CD4-positive, alpha-beta T cell treated with Interleukin-1 beta for 1 hour (primary cell): ENCODE data around the gene STARD9.
A peak's percentile ranks its signal among the peaks of the same experiment; 100 is the strongest.
"Not testable (repeated sequence)": the region's sequence is repeated elsewhere in the genome, so short reads cannot be mapped to it uniquely, and the experiment has no call there.

ENCODE experiments used
- DNase-seq, 2 donors: peaks; one replicate each; pipeline ENCODE4 v3.0.0-alpha.2; 2020 to 2022

Gene STARD9

DNA sequence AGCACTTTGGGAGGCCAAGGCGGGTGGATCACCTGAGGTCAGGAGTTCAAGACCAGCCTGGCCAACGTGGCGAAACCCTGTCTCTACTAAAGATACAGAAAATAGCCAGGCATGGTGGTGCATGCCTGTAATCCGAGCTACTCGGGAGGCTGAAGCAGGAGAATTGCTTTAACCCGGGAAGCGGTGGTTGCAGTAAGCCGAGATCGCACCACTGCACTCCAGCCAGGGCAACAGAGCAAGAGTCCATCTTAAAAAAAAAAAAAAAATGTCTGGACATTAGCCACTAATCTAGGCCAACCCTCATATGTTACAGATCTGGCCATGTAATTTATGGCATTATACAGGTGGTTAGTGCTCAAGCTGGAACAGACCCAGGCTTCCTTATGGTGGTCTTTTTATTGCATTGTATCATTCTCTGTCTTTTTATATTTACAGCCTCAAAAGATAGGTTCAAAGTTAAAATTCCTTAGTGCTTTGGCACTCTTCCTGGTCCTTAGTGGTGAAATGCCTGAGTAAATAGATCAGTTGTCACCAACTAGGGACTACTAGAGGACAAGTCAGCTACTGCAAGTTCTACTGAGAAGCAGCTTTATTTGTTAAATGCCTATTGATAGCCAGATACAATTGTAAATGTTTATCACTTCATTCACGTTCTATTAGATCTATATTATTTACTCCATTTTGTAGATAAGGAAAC, 16.0 kb downstream of the STARD9 start:
- DNase-seq, result no peak

DNA sequence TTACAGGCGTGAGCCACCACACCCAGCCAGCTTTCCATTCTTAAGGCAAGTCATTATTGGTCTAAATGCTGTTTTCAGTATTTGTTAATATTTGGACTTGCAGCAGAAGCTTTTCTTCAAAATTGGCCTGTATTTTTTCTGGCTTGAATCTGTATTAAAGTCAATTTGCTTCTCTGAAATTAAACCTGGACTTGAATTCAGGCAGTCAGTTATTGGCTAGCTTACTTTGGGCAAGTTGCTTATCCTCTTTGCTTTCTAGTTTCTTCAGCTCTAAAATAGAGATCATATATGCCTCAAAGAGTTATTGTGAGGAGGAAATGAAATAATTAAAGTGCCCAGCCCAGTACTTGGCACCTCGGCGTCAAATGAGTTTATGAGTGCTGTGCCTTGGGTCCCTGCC, 17.3 kb downstream of the STARD9 start:
- DNase-seq, result no peak

DNA sequence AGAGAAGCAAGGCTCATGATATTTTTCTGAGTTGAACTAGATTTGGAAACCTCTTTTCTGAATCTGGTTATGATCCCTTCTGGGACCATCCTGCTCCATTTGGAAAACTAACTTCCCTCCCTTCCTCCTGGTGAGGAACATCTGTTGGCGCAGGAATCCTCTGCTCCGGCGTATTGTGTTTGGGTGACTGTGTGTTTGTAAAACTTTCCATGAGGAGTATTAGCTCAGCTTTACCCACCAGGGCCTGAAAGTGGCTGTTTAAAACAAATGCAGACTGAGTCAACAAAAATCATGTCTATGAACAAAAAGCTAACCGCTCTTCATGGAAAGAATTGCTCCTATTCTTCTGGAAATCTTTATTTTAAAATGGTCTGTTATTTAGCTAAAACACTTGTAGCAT, 17.7 kb downstream of the STARD9 start:
- DNase-seq, result no peak

DNA sequence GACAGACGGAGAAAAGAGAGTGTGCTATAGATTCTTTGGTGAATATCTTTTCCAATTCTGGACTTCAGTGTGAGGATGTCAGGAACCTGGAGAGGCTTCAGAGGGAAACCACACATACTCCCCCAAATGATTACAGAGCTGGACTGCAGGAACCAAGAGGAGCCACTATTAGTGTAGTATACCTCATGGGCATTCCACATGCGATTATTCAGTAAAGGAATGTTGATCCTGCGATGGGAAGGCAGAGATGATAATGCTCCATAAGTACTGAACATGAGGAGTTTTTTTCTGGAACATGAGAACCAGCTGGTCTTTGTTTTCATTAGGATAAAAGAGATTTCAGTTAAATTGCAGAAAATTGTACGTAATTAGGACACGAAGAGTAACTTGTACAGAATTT, 18.7 kb downstream of the STARD9 start:
- no peak for DNase-seq

DNA sequence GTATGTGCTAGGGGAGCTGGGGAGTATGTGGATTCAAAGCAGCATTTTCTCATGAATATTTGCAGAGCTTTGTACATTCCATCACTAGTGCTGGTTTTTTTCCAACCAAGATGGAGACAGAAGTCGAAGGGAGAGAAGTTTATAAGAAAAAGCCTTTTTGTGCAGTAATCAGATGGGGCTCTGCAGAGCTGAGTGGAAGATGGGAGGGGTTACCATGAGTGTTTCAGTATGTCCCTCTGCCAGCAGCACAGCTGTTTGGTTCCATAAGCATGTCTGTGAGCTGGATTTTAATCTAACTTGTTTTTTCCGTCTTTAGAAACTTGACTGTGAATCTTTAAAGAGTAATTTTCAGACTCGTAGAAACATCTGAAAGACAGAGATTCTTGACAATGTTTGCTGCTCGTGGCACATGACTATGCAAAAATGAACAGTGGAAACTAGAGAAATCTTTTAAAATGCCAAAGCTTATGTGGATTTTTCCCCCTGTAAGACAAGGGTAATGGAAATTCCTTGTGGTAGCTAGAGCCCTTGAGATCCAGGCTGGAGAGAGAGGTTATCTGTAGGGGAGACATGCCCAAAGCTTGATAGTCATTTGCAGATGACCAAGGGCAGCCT, 20.3 kb downstream of the STARD9 start:
- DNase-seq, result no peak

DNA sequence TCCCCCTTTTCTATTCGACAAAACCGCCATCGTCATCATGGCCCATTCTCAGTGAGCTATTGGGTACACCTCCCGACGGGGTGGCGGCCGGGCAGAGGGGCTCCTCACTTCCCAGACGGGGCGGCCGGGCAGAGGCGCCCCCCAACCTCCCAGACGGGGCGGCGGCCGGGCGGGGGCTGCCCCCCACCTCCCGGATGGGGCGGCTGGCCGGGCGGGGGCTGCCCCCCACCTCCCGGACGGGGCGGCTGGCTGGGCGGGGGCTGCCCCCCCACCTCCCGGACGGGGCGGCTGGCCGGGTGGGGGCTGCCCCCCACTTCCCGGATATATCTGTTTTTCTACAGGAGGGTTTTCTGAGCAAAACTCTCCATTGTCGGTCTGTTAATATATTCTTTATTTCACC, 25.9 kb downstream of the STARD9 start:
- not testable (repeated sequence) for DNase-seq

DNA sequence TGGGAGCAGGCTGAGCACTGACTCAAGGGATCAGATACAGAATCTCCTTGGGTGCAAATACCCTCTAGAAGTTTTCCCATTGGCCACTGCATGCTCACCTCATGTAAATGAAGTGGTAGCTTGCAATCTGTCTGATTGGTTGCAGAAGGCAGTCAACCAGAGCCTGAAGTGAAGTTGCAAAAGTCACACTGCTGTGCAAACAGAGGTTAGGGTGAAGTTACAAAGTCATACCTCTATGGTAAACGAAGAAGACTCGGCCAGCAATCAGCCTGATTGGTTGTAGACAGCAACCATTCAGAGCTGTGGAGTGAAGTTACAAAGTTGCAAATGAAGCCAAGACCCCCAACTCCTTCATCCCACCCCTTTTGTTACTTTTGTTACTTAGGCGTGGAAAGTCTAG, 27.1 kb downstream of the STARD9 start:
- no peak for DNase-seq

DNA sequence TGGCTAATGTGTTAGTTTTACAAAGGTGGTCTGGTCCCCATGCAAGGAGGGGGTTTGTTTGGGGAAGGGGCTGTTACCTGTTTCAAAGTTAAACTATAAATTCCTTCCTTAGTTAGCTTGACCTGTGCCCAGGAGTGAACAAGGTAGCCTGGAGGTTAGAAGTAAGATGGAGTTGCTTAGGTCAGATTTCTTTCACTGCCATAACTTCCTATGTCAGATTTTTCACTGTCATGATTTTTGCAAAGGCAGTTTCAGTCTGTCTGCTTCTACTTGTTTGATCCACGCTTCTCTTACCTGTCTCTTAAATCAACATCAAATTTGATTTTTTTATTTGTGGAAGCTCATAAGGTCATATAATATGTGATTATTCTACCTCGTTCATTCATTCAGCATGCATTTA, 28.6 kb downstream of the STARD9 start:
- DNase-seq, result no peak

DNA sequence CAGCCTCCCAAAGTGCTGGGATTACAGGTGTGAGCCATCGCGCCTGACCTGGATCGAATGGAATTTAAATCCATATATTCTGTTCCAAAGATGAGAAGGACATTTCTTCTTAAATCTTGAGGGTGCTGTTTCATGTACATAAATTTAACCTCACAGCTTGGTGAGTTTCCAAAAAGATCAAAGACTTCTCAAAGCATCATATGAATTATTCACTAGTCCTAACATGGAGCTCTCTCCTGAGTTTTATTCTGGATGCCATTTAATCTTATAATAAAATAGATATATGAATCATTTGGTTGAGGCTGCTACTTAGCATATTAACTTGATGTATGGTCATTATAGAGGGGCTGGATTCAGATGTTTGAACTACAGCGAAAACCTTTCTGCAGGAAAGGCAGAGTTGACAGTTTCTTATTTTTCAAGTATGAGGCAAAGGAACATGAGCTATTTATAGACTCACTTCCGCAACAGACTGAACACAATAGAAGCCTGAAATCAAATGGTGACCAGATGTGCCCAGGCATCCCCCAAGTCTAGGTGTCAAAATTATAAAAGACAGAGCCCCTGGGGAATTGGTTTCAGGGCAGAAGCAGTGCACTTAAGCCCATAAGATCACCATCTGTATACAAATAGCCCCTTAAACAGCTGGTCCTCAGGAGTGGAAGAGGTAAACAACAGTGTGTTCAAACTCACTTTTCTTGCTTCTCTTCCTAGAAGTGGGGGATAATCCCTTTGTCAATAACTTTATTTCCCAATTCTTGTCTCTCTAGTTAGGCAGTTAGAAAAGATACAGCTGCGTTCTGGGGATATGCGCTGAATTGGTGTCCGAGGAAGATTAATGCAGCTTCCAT, 29.7 kb downstream of the STARD9 start:
- no peak for DNase-seq

DNA sequence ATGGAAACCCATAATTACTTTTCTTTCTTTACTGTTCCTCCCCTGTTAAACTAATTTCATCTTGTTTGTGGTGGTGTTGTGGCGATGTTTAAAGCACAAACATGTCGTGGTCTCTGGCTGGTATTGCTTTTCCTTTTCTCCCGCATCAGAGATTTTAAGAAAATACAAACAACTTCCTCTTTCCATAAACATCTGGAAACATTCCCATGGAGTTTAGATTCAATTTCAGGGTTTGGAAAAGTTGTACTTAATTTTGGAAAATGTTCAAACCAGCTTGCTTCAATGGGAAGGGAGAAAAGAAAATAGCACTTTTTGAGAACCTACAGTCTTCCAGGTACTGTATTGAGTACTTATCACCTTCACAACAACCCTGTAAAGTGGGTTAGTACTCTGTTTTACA, 30.4 kb downstream of the STARD9 start:
- no peak for DNase-seq

DNA sequence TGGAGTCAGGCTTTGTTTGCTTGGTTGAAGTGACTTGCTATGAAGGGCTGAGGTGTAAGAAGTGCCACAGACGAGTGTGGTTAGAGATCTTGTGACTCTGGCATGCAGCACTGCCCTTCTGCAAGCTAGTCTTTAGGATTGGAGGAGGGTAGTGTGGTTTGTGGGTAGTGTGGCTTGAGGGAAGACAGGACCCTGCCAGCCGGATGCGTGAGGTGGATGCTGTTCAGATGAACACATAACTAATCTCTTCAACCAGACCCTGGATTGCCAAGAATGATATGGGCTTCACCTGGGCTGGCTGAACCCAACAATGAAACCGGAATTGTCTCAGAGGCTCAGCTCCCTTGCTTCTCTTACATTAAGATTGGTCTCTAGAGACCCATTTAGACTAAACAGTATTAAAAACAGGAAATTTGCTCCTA, 32.7 kb downstream of the STARD9 start:
- DNase-seq, result peak; percentile 44 to 45

DNA sequence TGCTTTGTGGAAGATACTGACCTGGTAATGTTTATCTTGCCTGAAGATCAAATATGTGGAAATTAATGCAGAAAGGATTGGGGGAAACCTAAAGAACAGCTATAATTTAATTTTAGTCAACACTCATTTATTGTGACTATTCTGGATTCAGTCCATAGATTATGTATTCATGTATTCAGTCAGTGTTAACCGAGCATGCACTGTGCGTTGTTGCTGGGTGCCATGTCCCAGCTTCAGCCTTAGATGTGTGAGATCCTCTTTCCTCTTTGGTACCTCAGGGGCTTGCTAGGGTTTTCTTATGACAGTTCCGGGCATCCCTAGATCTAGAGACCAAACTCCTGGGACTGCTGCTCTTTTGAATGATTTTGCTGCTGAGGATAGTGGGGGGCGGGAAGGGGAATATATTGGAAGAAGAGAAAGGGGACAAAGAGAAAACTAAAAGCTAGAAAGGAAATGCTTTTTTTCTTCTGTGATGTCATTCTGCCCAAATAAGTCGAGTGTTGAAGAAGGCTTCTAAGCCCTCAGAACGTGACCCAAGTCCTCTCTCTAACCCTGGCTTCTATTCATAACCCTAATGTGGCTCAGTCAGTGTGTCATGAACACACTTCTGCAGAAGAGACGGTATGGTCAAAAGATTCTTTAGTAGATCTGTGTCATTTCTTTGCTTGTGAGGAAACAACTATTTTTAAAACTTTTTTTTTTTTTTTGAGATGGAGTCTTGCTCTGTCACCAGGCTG, 33.5 kb downstream of the STARD9 start:
- DNase-seq, result no peak

DNA sequence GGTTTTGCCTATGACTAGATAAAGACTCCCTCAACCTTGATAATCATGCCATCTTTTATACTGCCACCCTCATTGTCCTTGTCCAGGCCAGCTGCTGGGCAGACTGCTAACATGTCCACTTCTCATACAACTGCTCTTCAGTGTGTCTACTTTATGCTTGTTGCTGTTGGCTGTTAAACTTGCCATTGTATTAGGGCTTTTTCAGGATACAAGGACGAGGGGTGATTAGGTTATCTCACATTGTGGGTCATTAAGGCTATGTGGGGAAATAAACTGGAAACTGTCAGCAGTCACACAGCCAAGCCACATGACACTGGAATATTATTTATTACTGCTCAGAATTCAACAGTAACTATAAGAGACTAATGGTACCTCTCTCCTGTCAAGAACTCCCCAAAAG, 36.1 kb downstream of the STARD9 start:
- no peak for DNase-seq

DNA sequence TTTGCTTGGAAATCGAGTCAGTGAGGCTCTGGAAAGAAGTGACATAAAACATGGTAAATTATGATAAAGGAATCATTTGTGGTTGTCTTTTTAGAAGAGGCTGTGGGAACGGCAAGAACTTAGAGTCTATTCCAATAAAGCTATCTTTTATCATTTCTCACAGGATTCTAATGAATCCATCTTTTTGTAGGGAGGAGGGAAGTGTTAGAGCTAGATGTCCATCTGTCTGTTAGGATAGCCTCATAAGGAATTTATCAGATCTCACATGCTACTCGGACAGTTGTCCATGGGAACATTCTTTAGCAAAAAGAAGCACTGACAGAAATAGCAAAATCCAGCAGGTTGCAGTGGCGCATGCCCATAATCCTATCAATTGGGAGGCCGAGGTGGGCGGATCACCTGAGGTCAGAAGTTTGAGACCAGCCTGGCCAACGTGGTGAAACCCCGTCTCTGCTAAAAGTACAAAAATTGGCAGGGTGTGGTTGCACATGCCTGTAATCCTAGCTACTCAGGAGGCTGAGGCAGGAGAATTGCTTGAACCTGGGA, 37.0 kb downstream of the STARD9 start:
- DNase-seq, result no peak

DNA sequence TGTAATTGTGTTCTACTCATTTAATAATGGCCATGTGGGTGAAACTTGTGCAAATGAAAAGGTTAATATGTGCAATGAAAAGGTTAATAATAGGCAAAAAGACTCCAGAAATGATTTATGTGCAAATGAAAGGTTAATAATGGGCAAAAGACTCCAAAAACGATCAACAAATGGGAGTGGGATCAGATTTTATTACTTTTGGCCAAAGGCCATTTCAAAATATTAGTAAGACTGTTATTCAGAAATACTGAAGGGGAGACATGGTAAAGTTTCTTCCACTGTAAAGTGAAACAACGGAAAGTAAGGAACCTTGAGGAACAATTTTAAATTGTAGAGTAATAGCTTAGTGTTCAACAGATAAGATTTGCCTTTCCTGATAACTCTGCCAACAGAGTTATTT, 40.7 kb downstream of the STARD9 start:
- DNase-seq, result no peak

DNA sequence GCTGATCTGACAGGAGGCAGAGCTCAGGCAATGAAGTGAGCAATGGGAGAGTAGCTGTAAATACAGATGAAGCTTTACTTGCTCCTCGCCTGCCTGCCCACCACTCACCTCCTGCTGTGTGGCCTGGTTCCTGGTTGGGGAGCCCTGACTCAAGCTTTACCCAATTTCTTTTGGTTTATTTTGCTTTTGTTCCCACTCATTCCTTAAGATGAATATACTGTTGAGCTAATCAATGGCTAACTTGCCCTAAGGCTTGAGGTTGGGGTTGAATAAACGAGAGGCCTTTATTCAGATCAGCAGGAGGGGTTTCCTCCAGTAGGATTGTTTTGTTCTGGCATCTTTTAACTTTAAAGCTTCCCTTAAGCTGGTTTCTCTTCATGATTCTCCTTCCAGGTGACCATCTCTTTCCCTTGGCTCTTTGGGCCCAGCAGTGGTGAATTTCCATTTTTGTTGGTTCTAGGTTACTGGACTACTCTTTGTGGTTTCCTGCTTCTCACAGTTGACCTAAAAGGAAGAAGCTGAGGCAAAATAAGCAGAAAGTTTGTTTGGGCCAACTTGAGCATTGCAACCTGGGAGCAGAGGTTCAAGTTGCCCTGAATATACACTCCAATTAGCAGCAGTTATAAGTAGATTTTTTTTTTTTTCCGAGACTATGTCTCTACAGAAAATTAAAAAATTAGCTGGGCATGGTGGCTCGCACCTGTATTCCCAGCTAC, 44.4 kb downstream of the STARD9 start:
- no peak for DNase-seq

DNA sequence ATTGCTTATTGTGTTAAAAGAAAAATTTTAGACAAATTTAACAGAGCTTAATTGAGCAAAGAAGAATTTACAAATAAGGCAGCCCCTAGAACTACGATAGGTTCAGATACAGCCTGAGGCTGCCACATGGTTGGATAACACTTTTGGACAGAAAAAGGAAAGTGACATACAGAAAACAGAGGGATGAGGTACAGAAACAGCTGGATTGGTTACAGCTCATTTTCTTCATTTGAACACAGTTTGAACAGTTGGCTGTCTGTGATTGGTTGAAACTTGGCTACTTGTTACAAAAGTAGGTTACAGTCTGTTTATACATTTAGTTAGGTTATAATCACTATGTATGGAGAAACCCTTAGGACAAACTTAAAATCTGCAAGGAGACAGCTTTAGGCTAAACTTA, 46.0 kb downstream of the STARD9 start:
- DNase-seq, result no peak

DNA sequence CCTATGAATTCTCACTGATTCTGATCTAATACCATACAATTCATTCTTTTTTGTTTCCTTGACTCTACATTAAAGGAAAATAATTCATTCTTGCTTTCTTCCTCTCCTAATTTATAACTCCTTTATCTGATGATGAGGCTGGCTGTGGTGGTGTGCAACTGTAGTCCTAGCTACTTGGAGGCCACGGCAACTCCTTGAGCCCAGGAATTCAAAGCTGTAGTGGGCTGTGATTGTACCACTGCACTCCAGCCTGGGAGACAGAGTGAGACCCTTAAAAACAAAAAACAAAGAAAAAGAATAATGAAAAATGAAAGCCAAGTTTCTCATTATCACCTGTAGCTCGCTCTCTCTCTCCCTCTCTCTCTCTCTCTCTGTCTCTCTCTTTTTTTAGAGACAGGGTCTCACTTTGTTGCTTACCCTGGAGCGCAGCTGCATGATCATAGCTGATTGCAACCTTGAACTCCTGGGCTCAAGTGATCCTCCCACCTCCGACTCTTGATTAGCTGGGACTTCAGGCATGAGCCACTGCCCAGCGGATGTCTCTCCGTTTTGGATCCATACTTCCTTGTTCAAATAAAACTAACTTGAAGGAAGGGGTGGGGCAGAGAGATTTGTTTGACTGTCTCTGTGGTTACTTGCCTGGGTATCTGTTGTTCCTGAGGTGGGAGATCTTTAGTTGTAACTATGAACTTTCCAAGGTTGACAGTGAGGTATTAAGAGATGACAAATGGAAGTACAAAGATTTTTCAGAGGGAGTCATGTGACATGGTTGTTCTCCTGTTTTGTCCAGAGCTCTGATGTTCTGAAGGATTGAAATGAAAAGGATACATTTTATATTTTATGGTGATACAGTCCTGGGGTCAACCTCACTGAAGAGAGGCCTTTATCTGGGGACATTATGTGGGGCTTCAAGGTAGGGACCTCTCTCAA, 46.9 kb downstream of the STARD9 start:
- DNase-seq, result no peak

DNA sequence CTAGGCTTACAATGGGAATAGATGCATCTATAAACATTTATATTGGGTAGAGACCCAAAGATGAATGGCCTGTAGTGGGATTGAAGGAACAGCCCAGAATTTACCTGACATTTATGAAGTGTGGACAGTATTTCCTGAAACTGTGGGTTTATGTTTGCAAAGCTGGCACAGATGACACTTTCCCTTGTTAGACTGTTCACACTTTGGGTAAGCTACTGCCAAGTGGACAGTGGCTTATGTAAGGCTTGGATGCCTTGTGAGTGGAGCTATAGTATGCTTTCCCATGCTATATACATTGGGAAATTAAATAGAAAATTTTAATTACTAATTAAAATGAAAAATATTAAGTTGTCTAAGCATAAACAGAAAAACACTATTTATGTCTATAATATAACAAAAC, 48.5 kb downstream of the STARD9 start:
- DNase-seq, result no peak

DNA sequence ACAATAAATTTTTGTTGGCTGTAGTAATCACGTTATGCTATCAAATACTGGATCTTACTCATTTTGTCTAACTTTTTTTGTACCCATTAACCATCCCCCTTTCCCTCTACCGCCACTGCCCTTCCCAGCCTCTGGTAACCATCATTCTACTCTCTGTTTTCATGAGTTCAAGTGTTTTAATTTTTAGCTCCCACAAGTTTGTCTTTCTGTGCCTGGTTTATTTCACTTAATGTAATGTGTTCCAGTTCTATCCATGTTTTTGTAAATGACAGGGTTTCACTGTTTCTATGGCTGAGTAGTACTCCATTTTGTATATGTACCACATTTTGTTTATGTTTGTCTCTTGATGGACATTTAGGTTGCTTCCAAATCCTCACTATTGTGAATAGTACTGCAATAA, 52.1 kb downstream of the STARD9 start:
- no peak for DNase-seq

DNA sequence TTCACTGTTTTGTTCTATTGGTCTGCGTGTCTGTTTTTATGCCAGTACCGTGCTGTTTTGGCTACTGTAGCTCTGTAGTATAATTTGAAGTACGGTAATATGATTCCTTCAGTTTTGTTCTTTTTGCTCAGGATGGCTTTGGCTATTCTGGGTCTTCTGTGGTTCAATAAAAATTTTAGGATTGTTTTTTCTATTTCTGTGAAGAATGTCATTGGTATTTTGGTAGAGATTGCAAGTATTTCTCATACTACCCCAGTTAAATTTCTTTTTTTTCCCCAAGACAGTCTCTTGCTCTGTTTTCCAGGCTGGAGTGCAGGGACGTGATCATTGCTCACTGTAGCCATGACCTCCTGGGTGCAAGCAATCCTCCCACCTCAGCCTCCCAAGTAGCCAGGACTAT, 53.4 kb downstream of the STARD9 start:
- DNase-seq, result no peak
